K562 (cell line): ENCODE results near the gene SPAG9.

Experiments
- SMARCC2 ChIP-seq: fragments of 450-650 bp; IDR thresholded peaks from 2 replicates; pipeline ENCODE4 v1.6.1; 2017; ENCODE audit warnings: antibody characterized with exemption, moderate library complexity, mild to moderate bottlenecking, low read depth
- YY1 ChIP-seq, 3 experiments: IDR thresholded peaks; 2 replicates each; pipeline ENCODE4 v1.6.1; 2011; ENCODE audit warnings: low read length in 2 of 3, mild to moderate bottlenecking in 2 of 3, moderate library complexity in 2 of 3, borderline replicate concordance in 1 of 3, control low read depth in 1 of 3, low read depth in 1 of 3; ENCODE audit not compliant: insufficient read depth in 3 of 3, insufficient replicate concordance in 2 of 3, control insufficient read depth in 1 of 3, insufficient read length in 1 of 3; ENCODE audit errors: extremely low read depth in 1 of 3
- ZNF165 ChIP-seq: fragments of 250-450 bp; sonication (Bioruptor Pico); IDR thresholded peaks from 2 replicates; pipeline ENCODE4 v1.4.0; 2020; ENCODE audit warnings: borderline replicate concordance
- TF ChIP-seq, protein P1 (sequence below): sonication (generic); formaldehyde crosslinking; IDR thresholded peaks from 2 replicates; pipeline ENCODE4 v1.5.0; 2020; ENCODE audit warnings: missing genetic modification reagents
- TF ChIP-seq, protein P2 (sequence below), 3 experiments: IDR thresholded peaks in 2 of 3; conservative IDR thresholded peaks in 1 of 3; 2 replicates each; pipeline ENCODE4 v1.5.1; 2011 to 2012; ENCODE audit warnings: low read length in 3 of 3, mild to moderate bottlenecking in 3 of 3, control low read depth in 2 of 3, improper control_type of control experiment in 1 of 3, inconsistent platforms in 1 of 3, low read depth in 1 of 3, mixed read lengths in 1 of 3, moderate library complexity in 1 of 3; ENCODE audit not compliant: insufficient read depth in 2 of 3

DNA sequence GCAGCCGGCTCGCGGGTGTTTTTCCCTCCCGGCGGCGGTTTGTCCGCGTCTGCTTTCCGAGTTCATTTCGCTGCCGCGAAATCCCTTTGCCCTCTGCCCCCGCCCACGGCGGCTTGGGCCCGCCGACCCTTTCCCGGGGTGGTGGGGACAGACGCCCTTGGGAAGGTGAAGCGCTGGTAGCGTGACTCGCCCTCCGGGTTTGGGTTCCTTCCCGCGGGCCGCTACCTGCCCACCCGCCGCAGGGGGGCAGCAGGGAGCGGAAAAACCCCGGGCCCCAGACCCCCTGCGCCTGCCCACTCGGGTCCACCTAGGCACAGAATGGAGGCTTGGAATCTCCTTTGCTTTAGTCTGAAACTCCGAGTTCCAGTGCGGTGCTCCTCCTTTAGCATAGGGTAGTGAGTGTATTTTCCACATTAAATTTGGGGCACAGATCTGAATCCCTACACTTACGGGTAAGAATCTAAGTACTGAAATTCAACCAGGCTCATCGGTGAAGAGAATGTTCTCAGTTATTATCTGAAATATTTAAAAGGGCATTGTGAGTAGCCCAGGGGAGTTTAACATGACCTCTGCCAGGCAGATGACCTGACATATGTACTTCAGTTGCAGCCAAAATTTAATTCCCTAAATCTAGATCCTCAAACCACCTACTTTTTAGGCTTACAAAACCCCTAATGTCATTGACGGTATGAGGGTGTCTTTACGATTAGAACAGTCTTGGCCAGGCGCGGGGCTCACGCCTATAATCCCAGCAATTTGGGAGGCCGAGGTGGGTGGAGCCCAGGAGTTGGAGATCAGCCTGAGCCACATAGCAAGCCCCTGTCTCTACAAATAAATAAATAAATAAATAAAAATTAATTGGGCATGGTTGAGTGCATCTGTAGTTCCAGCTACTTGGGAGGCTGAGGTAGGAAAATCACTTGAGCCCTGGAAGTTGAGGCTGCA is 46.6 kb upstream of the SPAG9 start:
- TF ChIP-seq YY1 (IDR thresholded peaks at IDR 0.05; ENCODE audit: borderline replicate concordance in 1 of 3, control insufficient read depth in 1 of 3, extremely low read depth in 1 of 3, insufficient read depth in 3 of 3, insufficient read length in 1 of 3, insufficient replicate concordance in 2 of 3, low read depth in 1 of 3, low read length in 2 of 3) (no peak), SMARCC2 (no peak), ZNF165 (no peak)
- TF ChIP-seq, protein P1, sequence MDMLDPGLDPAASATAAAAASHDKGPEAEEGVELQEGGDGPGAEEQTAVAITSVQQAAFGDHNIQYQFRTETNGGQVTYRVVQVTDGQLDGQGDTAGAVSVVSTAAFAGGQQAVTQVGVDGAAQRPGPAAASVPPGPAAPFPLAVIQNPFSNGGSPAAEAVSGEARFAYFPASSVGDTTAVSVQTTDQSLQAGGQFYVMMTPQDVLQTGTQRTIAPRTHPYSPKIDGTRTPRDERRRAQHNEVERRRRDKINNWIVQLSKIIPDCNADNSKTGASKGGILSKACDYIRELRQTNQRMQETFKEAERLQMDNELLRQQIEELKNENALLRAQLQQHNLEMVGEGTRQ (CRISPR knock-in tag), result no peak
- TF ChIP-seq, protein P2, sequence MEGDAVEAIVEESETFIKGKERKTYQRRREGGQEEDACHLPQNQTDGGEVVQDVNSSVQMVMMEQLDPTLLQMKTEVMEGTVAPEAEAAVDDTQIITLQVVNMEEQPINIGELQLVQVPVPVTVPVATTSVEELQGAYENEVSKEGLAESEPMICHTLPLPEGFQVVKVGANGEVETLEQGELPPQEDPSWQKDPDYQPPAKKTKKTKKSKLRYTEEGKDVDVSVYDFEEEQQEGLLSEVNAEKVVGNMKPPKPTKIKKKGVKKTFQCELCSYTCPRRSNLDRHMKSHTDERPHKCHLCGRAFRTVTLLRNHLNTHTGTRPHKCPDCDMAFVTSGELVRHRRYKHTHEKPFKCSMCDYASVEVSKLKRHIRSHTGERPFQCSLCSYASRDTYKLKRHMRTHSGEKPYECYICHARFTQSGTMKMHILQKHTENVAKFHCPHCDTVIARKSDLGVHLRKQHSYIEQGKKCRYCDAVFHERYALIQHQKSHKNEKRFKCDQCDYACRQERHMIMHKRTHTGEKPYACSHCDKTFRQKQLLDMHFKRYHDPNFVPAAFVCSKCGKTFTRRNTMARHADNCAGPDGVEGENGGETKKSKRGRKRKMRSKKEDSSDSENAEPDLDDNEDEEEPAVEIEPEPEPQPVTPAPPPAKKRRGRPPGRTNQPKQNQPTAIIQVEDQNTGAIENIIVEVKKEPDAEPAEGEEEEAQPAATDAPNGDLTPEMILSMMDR (IDR thresholded peaks at IDR 0.05 in 2 of 3, conservative IDR thresholded peaks at IDR 0.05 in 1 of 3; ENCODE audit: insufficient read depth in 2 of 3, low read depth in 1 of 3, low read length in 3 of 3), result peak; percentile 68 to 83 (median 75)
